Endothelial cell of coronary artery (primary cell): ENCODE measurements around the gene CES2. TPM values are rescaled to one million over a fixed set of nuclear protein-coding genes. Genes with fewer than 3 reads are reported as not detected.

Source experiments
- total RNA-seq: library from RNA; depleted of rRNA; stranded (reverse); fragments of >200 nt; gene quantifications from 2 replicates; pipeline ENCODE4 v1.2.3, GENCODE V29; 2014

CES2 gene
- total RNA-seq = 14.7 and 14.9 TPM in 2 replicates

GRCh38 chr16:66935314-66936011, at the start of gene CES2:
TSS of gene CES2 (plus strand) at chr16:66935516. CDS start at chr16:66935636, 120 bp downstream.

GRCh38 chr16:66918803-66919568, 16.3 kb upstream of the CES2 start, which contains the start of gene CDH16:
TSS of gene CDH16 (minus strand) at chr16:66918885. CDS start at chr16:66918065, 820 bp downstream.

GRCh38 chr16:66925322-66925840, 9.9 kb upstream of the CES2 start, which contains the start of gene RRAD:
TSS of gene RRAD (minus strand) at chr16:66925535. CDS start at chr16:66925179, 356 bp downstream.

GRCh38 chr16:66934138-66934838, 1.0 kb upstream of the CES2 start, which contains the start of gene CIAO2B:
TSS of gene CIAO2B (minus strand) at chr16:66934402. CDS start at chr16:66934364, 38 bp downstream.

GRCh38 chr16:66961065-66961744, 25.9 kb downstream of the CES2 start, which contains the start of gene CES3:
TSS of gene CES3 (plus strand) at chr16:66961266. CDS start at chr16:66961308, 42 bp downstream.

GRCh38 chr16:66988197-66988788, 53.0 kb downstream of the CES2 start, which contains the start of gene CES4A:
TSS of gene CES4A (plus strand) at chr16:66988589. CDS start at chr16:66988773, 184 bp downstream.

Other genes with a start within 250 kb of the CES2 start
- gene CMTM4, start 238.8 kb upstream of the CES2 start, total RNA-seq = 6.9 and 14.5 TPM in 2 replicates
- gene DYNC1LI2, start 183.9 kb upstream of the CES2 start, total RNA-seq = 130 and 181 TPM in 2 replicates
- gene TERB1, start 133.9 kb upstream of the CES2 start, total RNA-seq = under 0.01 TPM in 1 of 2 replicates, not detected in the other
- gene NAE1, start 104.5 kb upstream of the CES2 start, total RNA-seq = 70.5 and 88.9 TPM in 2 replicates
- not detected in 2 replicates for gene CA7, start 91.1 kb upstream of the CES2 start, total RNA-seq
- gene PDP2, start 55.0 kb upstream of the CES2 start, total RNA-seq = 4.9 and 8.5 TPM in 2 replicates
- not detected in 2 replicates for gene CDH16, start 16.6 kb upstream of the CES2 start, total RNA-seq
- 0.45 and 1.0 TPM in 2 replicates for gene RRAD, start 10.0 kb upstream of the CES2 start, total RNA-seq
- gene CIAO2B, start 1.1 kb upstream of the CES2 start, total RNA-seq = 171 and 191 TPM in 2 replicates
- 0.09 and 0.19 TPM in 2 replicates for gene CES3, start 25.8 kb downstream of the CES2 start, total RNA-seq
- gene CES4A, start 53.1 kb downstream of the CES2 start, total RNA-seq = 0.54 and 0.56 TPM in 2 replicates
- 96.9 and 97.7 TPM in 2 replicates for gene CBFB, start 93.6 kb downstream of the CES2 start, total RNA-seq
- gene PHAF1, start 174.4 kb downstream of the CES2 start, total RNA-seq = 10.3 and 12.0 TPM in 2 replicates
- gene B3GNT9, start 215.5 kb downstream of the CES2 start, total RNA-seq = 3.7 and 7.8 TPM in 2 replicates
- 13.9 and 17.1 TPM in 2 replicates for gene TRADD, start 224.4 kb downstream of the CES2 start, total RNA-seq
- gene FBXL8, start 224.4 kb downstream of the CES2 start, total RNA-seq = 4.7 and 6.4 TPM in 2 replicates
- 0.45 and 3.2 TPM in 2 replicates for gene HSF4, start 229.2 kb downstream of the CES2 start, total RNA-seq
- 7.7 and 13.8 TPM in 2 replicates for gene NOL3, start 235.0 kb downstream of the CES2 start, total RNA-seq
- gene MATCAP1, start 248.4 kb downstream of the CES2 start, total RNA-seq = 18.4 and 18.9 TPM in 2 replicates